HCT116 (cell line): ENCODE data around the gene COL23A1. TPM values are rescaled to one million over a fixed set of nuclear protein-coding genes. Genes with fewer than 3 reads are reported as not detected.
A peak's percentile ranks its signal among the peaks of the same experiment; 100 is the strongest.

Experiments
- ATAC-seq: fragments of 200-7000 bp; cut with Tn5 transposase; 2 replicates; pipeline ENCODE4 v1.9.1; 2020; ENCODE audit warnings: mild to moderate bottlenecking, moderate library complexity
- BruUV-seq: library from RNA; stranded (reverse); fragments of 400-500 nt; replicated peaks from 2 replicates; lab custom pipeline; 2021; lab: Mats Ljungman, UMichigan
- CTCF ChIA-PET: fragments of 300-600 bp; sonication (Branson Sonifier 250); formaldehyde crosslinking; loops from one replicate; lab custom pipeline; 2021; ENCODE audit warnings: antibody characterized with exemption; lab: Charles Lee
- POLR2A ChIA-PET: fragments of 300-600, 350-600 bp; sonication (Branson Sonifier 250); formaldehyde crosslinking; loops from one replicate; lab custom pipeline; 2021; ENCODE audit warnings: antibody characterized with exemption; lab: Charles Lee
- RAD21 ChIA-PET, 2 experiments: fragments of 300-600 bp; sonication (Branson Sonifier 250); formaldehyde crosslinking; loops; one replicate each; lab custom pipeline; 2023; ENCODE audit warnings: low total read pairs in 2 of 2; ENCODE audit not compliant: uncharacterized antibody in 2 of 2, unreplicated experiment in 2 of 2, low non-redundant PET in 1 of 2; lab: Charles Lee
- DNase-seq: peaks from one replicate; pipeline ENCODE4 v3.0.0-alpha.2; 2010; ENCODE audit warnings: low read depth, low spot score
- H2AFZ ChIP-seq: fragments of 200-600 bp; shearing (Covaris generic), sonication (generic); 2 replicates; pipeline ENCODE4 v1.6.1; 2017; ENCODE audit warnings: low read depth, mixed run types, mixed read lengths, antibody characterized with exemption, low read length; ENCODE audit not compliant: poor library complexity, severe bottlenecking
- H3K27ac ChIP-seq: 2 replicates; pipeline ENCODE4 v1.5.1; 2012; ENCODE audit warnings: low read depth, low read length
- H3K27me3 ChIP-seq: fragments of 200-600 bp; sonication (generic); 2 replicates; pipeline ENCODE4 v1.6.1; 2016; ENCODE audit warnings: mixed run types, low read length, mixed read lengths; ENCODE audit not compliant: insufficient read depth
- H3K36me3 ChIP-seq, 2 experiments: fragments of 200-500 bp in 1 of 2; fragments of 200-600 bp in 1 of 2; sonication (Bioruptor generic) in 1 of 2; sonication (generic) in 1 of 2; 2 replicates each; pipeline versions ENCODE4 v1.5.1 to v1.6.1; 2014 to 2016; ENCODE audit warnings: low read length in 2 of 2, inconsistent platforms in 1 of 2, mixed read lengths in 1 of 2, mixed run types in 1 of 2; ENCODE audit not compliant: insufficient read depth in 2 of 2, control insufficient read depth in 1 of 2
- H3K4me1 ChIP-seq, 2 experiments: fragments of 200-600 bp in 1 of 2; sonication (generic) in 1 of 2; 2 replicates each; pipeline versions ENCODE4 v1.5.1 to v1.6.1; 2012 to 2017; ENCODE audit warnings: low read length in 2 of 2, inconsistent platforms in 1 of 2, mild to moderate bottlenecking in 1 of 2, mixed read lengths in 1 of 2, mixed run types in 1 of 2, moderate library complexity in 1 of 2; ENCODE audit not compliant: insufficient read depth in 2 of 2, control insufficient read depth in 1 of 2
- H3K4me2 ChIP-seq: fragments of 200-600 bp; sonication (generic); 2 replicates; pipeline ENCODE4 v1.6.1; 2017; ENCODE audit warnings: mixed run types, low read length, mixed read lengths
- H3K4me3 ChIP-seq, 2 experiments: fragments of 200-600 bp in 1 of 2; sonication (generic) in 1 of 2; replicated peaks in 1 of 2; 2 replicates each; pipeline ENCODE4 v1.5.1; 2011 to 2016; ENCODE audit warnings: low read length in 2 of 2, control low read depth in 1 of 2, low read depth in 1 of 2, mild to moderate bottlenecking in 1 of 2, mixed read lengths in 1 of 2, mixed run types in 1 of 2
- H3K79me2 ChIP-seq: fragments of 200-600 bp; sonication (generic); 2 replicates; pipeline ENCODE4 v1.6.1; 2017; ENCODE audit warnings: mild to moderate bottlenecking, mixed run types, low read length, moderate library complexity, mixed read lengths; ENCODE audit not compliant: insufficient read depth
- H3K9ac ChIP-seq: fragments of 200-600 bp; sonication (generic); 2 replicates; pipeline ENCODE4 v1.6.1; 2016; ENCODE audit warnings: low read length, mixed read lengths
- H3K9me2 ChIP-seq: fragments of 200-600 bp; sonication (generic), shearing (Covaris generic); 2 replicates; pipeline ENCODE4 v1.6.1; 2017; ENCODE audit warnings: mixed run types, mild to moderate bottlenecking, moderate library complexity; ENCODE audit not compliant: insufficient read depth
- H3K9me3 ChIP-seq, 2 experiments: fragments of 200-500 bp in 1 of 2; fragments of 200-600 bp in 1 of 2; sonication (Bioruptor generic) in 1 of 2; sonication (generic) in 1 of 2; 2 replicates each; pipeline ENCODE4 v1.6.1; 2014 to 2017; ENCODE audit warnings: low read length in 2 of 2, mixed read lengths in 2 of 2, inconsistent platforms in 1 of 2, low read depth in 1 of 2, mild to moderate bottlenecking in 1 of 2, mixed run types in 1 of 2, moderate library complexity in 1 of 2; ENCODE audit not compliant: control insufficient read depth in 1 of 2, insufficient read depth in 1 of 2
- H4K20me1 ChIP-seq: fragments of 200-600 bp; sonication (generic), shearing (Covaris generic); 2 replicates; pipeline ENCODE4 v1.6.1; 2017; ENCODE audit warnings: mixed run types, mild to moderate bottlenecking, moderate library complexity; ENCODE audit not compliant: insufficient read depth
- EGR1 ChIP-seq: IDR thresholded peaks from 2 replicates; pipeline ENCODE4 v1.6.1; 2012; ENCODE audit warnings: low read depth
- ELF1 ChIP-seq: IDR thresholded peaks from 2 replicates; pipeline ENCODE4 v1.6.1; 2012; ENCODE audit warnings: low read depth, borderline replicate concordance
- EZH2phosphoT487 ChIP-seq: fragments of 200-600 bp; IDR thresholded peaks from 2 replicates; pipeline ENCODE4 v1.6.1; 2018; ENCODE audit warnings: antibody characterized with exemption, borderline replicate concordance
- JUND ChIP-seq: IDR thresholded peaks from 2 replicates; pipeline ENCODE4 v1.6.1; 2012
- MAX ChIP-seq: IDR thresholded peaks from 2 replicates; pipeline ENCODE4 v1.6.1; 2012
- REST ChIP-seq: IDR thresholded peaks from 2 replicates; pipeline ENCODE4 v1.6.1; 2012; ENCODE audit warnings: low read depth
- SRF ChIP-seq: IDR thresholded peaks from 2 replicates; pipeline ENCODE4 v1.6.1; 2012; ENCODE audit warnings: low read depth
- intact Hi-C: fragments of 100-400 bp; cut with micrococcal nuclease; formaldehyde crosslinking; loops from 2 replicates; pipeline ENCODE4 v1.10.0; 2022
- total RNA-seq: library from RNA; stranded (reverse); gene quantifications from one replicate; pipeline ENCODE4 v1.2.1, GENCODE V29; 2021; ENCODE audit not compliant: unreplicated experiment
- TF ChIP-seq, protein P1 (sequence below), 3 experiments: fragments of 200-600 bp in 1 of 3; sonication (generic) in 1 of 3; IDR thresholded peaks in 2 of 3; conservative IDR thresholded peaks in 1 of 3; 2 replicates each; pipeline ENCODE4 v1.5.1; 2012 to 2017; ENCODE audit warnings: low read depth in 2 of 3, low read length in 2 of 3, antibody characterized with exemption in 1 of 3, borderline replicate concordance in 1 of 3, control low read depth in 1 of 3, mild to moderate bottlenecking in 1 of 3, mixed read lengths in 1 of 3, mixed run types in 1 of 3, moderate library complexity in 1 of 3; ENCODE audit not compliant: insufficient read depth in 1 of 3
- TF ChIP-seq, protein P2 (sequence below): IDR thresholded peaks from 2 replicates; pipeline ENCODE4 v1.6.1; 2012

COL23A1 gene
- total RNA-seq, 1 experiment from 2014 or later, result not detected

GRCh38 chr5:178630951-178631350, 40.8 kb upstream of the COL23A1 start:
- Histone ChIP-seq H2AFZ (no peak overlapping the region), H3K36me3 (no peaks in the 10 kb centered on the region), H3K4me3 (no peak overlapping the region), H3K27me3 (no peaks in the 10 kb centered on the region), H4K20me1 (no peaks in the 10 kb centered on the region), H3K9me2 (no peaks in the 10 kb centered on the region), H3K4me2 (peak overlapping the region; percentile 9; the same call in 1 of the 2 replicates), H3K4me1 (peaks cover 3 to 24% of the 10 kb centered on the region in 2 experiments; a peak in 1 of 4 replicates), H3K79me2 (peaks cover 9% of the 10 kb centered on the region), H3K27ac (no peak overlapping the region), H3K9ac (no peak overlapping the region), H3K9me3 (no peaks in the 10 kb centered on the region)
- RAD21 ChIA-PET, result no interaction called here
- POLR2A ChIA-PET, result no interaction called here
- TF ChIP-seq JUND (peak; percentile 1; the same call in 1 of the 2 replicates), REST (no peak), ELF1 (no peak), MAX (no peak), EGR1 (no peak), SRF (no peak), EZH2phosphoT487 (no peak)
- TF ChIP-seq, protein P1, sequence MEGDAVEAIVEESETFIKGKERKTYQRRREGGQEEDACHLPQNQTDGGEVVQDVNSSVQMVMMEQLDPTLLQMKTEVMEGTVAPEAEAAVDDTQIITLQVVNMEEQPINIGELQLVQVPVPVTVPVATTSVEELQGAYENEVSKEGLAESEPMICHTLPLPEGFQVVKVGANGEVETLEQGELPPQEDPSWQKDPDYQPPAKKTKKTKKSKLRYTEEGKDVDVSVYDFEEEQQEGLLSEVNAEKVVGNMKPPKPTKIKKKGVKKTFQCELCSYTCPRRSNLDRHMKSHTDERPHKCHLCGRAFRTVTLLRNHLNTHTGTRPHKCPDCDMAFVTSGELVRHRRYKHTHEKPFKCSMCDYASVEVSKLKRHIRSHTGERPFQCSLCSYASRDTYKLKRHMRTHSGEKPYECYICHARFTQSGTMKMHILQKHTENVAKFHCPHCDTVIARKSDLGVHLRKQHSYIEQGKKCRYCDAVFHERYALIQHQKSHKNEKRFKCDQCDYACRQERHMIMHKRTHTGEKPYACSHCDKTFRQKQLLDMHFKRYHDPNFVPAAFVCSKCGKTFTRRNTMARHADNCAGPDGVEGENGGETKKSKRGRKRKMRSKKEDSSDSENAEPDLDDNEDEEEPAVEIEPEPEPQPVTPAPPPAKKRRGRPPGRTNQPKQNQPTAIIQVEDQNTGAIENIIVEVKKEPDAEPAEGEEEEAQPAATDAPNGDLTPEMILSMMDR (IDR thresholded peaks at IDR 0.05 in 2 of 3, conservative IDR thresholded peaks at IDR 0.05 in 1 of 3; ENCODE audit: borderline replicate concordance in 1 of 3, insufficient read depth in 1 of 3, low read depth in 2 of 3, low read length in 2 of 3), result no peak
- TF ChIP-seq, protein P2, sequence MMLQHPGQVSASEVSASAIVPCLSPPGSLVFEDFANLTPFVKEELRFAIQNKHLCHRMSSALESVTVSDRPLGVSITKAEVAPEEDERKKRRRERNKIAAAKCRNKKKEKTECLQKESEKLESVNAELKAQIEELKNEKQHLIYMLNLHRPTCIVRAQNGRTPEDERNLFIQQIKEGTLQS, result no peak
- BruUV-seq, result no TSS peak
- ATAC-seq (no peak), DNase-seq (no peak)
- CTCF ChIA-PET, result no interaction called here
- intact Hi-C loops, result no loop called here
